Mucosa of rectum (tissue), 2 donors: ENCODE data around the gene EIF4G1.
A peak's percentile ranks its signal among the peaks of the same experiment; 100 is the strongest.
"Not testable (repeated sequence)": the region's sequence is repeated elsewhere in the genome, so short reads cannot be mapped to it uniquely, and the experiment has no call there.

ENCODE experiments used
- H3K27ac ChIP-seq, 2 donors: one replicate each; pipeline ENCODE4 v1.7.0; 2013; ENCODE audit warnings: inconsistent platforms in 2 of 2, low read depth in 2 of 2, low read length in 2 of 2
- H3K27me3 ChIP-seq, 2 donors: one replicate each; pipeline ENCODE4 v1.7.0; 2013; ENCODE audit warnings: low read length in 2 of 2; ENCODE audit not compliant: control insufficient read depth in 2 of 2, insufficient read depth in 2 of 2
- H3K36me3 ChIP-seq, 2 donors: one replicate each; pipeline ENCODE4 v1.7.0; 2013; ENCODE audit warnings: low read length in 2 of 2; ENCODE audit not compliant: control insufficient read depth in 2 of 2, insufficient read depth in 2 of 2
- H3K4me1 ChIP-seq, 2 donors: one replicate each; pipeline ENCODE4 v1.7.0; 2013; ENCODE audit warnings: low read length in 2 of 2, mild to moderate bottlenecking in 1 of 2; ENCODE audit not compliant: control insufficient read depth in 2 of 2, insufficient read depth in 2 of 2
- H3K4me3 ChIP-seq, 2 donors: one replicate each; pipeline ENCODE4 v1.7.0; 2013; ENCODE audit warnings: low read length in 2 of 2
- H3K9ac ChIP-seq, 2 donors: one replicate each; pipeline ENCODE4 v1.7.0; 2013; ENCODE audit warnings: low read length in 2 of 2, low read depth in 1 of 2, mild to moderate bottlenecking in 1 of 2
- H3K9me3 ChIP-seq, 2 donors: one replicate each; pipeline ENCODE4 v1.7.0; 2013; ENCODE audit warnings: low read length in 2 of 2; ENCODE audit not compliant: control insufficient read depth in 2 of 2
- donor health status: healthy.
- donor health status: Normal muscosa, but diverticular disease.

The EIF4G1 gene, protein sequence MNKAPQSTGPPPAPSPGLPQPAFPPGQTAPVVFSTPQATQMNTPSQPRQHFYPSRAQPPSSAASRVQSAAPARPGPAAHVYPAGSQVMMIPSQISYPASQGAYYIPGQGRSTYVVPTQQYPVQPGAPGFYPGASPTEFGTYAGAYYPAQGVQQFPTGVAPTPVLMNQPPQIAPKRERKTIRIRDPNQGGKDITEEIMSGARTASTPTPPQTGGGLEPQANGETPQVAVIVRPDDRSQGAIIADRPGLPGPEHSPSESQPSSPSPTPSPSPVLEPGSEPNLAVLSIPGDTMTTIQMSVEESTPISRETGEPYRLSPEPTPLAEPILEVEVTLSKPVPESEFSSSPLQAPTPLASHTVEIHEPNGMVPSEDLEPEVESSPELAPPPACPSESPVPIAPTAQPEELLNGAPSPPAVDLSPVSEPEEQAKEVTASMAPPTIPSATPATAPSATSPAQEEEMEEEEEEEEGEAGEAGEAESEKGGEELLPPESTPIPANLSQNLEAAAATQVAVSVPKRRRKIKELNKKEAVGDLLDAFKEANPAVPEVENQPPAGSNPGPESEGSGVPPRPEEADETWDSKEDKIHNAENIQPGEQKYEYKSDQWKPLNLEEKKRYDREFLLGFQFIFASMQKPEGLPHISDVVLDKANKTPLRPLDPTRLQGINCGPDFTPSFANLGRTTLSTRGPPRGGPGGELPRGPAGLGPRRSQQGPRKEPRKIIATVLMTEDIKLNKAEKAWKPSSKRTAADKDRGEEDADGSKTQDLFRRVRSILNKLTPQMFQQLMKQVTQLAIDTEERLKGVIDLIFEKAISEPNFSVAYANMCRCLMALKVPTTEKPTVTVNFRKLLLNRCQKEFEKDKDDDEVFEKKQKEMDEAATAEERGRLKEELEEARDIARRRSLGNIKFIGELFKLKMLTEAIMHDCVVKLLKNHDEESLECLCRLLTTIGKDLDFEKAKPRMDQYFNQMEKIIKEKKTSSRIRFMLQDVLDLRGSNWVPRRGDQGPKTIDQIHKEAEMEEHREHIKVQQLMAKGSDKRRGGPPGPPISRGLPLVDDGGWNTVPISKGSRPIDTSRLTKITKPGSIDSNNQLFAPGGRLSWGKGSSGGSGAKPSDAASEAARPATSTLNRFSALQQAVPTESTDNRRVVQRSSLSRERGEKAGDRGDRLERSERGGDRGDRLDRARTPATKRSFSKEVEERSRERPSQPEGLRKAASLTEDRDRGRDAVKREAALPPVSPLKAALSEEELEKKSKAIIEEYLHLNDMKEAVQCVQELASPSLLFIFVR (N-terminal part only)

GRCh38 chr3:184314363-184314699 lies at the start of gene EIF4G1:
EIF4G1 (plus strand) TSS chr3:184314606; CDS start chr3:184315797, 1,191 bp downstream.
- Histone ChIP-seq H3K4me1 (peaks cover 26 to 28% of the 10 kb centered on the region in 2 donors), H3K27me3 (no peaks in the 10 kb centered on the region), H3K27ac (peak within 1 kb of the TSS; percentile 93 to 96), H3K36me3 (peaks cover 13% of the 10 kb centered on the region in 2 donors), H3K9me3 (no peaks in the 10 kb centered on the region), H3K9ac (peak within 1 kb of the TSS; percentile 94 to 95), H3K4me3 (peak within 1 kb of the TSS; percentile 88)

- not testable (repeated sequence) for H3K36me3 ChIP-seq, H3K4me1 ChIP-seq, H3K4me3 ChIP-seq, H3K9ac ChIP-seq, H3K9me3 ChIP-seq, H3K27ac ChIP-seq
- H3K27me3 ChIP-seq, result peaks cover 6 to 11% of the 10 kb centered on the region in 2 donors
Measured at GRCh38 chr3:184267249-184267648, 47.2 kb upstream of the EIF4G1 start.

- H3K27ac ChIP-seq, result no peak overlapping the region
- H3K9ac ChIP-seq, result no peak overlapping the region
- H3K36me3 ChIP-seq, result no peaks in the 10 kb centered on the region
- H3K9me3 ChIP-seq, result no peaks in the 10 kb centered on the region
- H3K27me3 ChIP-seq, result peaks cover 14 to 18% of the 10 kb centered on the region in 2 donors
- H3K4me1 ChIP-seq, result no peaks in the 10 kb centered on the region
- no peak overlapping the region for H3K4me3 ChIP-seq
Measured at GRCh38 chr3:184272269-184272668, 42.1 kb upstream of the EIF4G1 start.

- no peak overlapping the region for H3K9ac ChIP-seq
- H3K4me3 ChIP-seq, result no peak overlapping the region
- H3K27ac ChIP-seq, result no peak overlapping the region
- H3K36me3 ChIP-seq, result no peaks in the 10 kb centered on the region
- H3K27me3 ChIP-seq, result peaks cover 16 to 21% of the 10 kb centered on the region in 2 donors
- no peaks in the 10 kb centered on the region for H3K9me3 ChIP-seq
- H3K4me1 ChIP-seq, result no peaks in the 10 kb centered on the region
Measured at GRCh38 chr3:184275381-184275701, 39.1 kb upstream of the EIF4G1 start.

DNA sequence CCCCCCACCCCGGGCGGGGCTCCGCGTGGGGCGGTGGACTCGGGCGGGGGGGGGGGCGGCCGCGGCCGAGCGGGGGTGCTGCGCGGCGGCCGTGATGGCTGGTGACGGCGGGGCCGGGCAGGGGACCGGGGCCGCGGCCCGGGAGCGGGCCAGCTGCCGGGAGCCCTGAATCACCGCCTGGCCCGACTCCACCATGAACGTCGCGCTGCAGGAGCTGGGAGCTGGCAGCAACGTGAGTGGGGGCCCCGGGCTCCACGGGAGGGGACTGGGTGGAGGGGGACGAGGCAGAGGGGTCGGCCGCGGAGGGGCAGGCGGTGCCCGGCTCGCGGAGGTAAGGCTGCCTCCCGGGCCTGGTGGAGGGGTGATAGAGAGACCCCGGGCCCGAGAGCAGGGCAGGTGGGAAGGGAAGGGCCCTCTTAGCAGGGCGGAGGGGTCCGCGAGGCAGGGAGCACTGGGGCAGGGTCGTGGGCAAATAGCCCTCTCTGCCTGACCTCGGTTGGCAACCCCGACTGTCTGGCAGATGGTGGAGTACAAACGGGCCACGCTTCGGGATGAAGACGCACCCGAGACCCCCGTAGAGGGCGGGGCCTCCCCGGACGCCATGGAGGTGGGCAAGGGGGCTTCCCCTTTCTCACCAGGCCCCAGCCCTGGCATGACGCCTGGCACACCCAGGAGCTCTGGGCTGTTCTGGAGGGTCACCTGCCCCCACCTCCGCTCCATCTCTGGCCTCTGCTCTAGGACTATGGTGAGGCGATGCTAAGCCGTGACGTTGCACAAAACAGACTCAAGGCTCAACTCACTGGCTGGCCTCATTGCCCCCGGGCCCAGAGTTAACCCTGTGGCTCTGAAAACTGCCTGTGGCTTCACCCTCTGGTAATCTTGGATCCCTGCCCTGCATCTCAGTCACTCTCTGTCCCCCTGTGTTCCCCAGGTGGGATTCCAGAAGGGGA lies 38.2 kb upstream of the EIF4G1 start, which contains the start of gene ECE2:
ECE2 (plus strand) TSS at position 62 of the 950 bp plus-strand sequence; CDS start at position 194, 132 bp downstream.
- Histone ChIP-seq H3K36me3 (no peaks in the 10 kb centered on the region), H3K9ac (no peak within 1 kb of the TSS), H3K9me3 (no peaks in the 10 kb centered on the region), H3K4me3 (no peak within 1 kb of the TSS), H3K27me3 (peaks cover 16 to 21% of the 10 kb centered on the region in 2 donors), H3K4me1 (no peaks in the 10 kb centered on the region), H3K27ac (no peak within 1 kb of the TSS)

GRCh38 chr3:184277366-184277765 lies 37.0 kb upstream of the EIF4G1 start:
- H3K4me3 ChIP-seq, result no peak overlapping the region
- no peaks in the 10 kb centered on the region for H3K9me3 ChIP-seq
- peaks cover 16 to 23% of the 10 kb centered on the region in 2 donors for H3K27me3 ChIP-seq
- H3K9ac ChIP-seq, result no peak overlapping the region
- H3K27ac ChIP-seq, result no peak overlapping the region
- H3K4me1 ChIP-seq, result no peaks in the 10 kb centered on the region
- no peaks in the 10 kb centered on the region for H3K36me3 ChIP-seq

GRCh38 chr3:184282941-184283340 lies 31.5 kb upstream of the EIF4G1 start:
- peaks cover 1 to 8% of the 10 kb centered on the region in 2 donors for H3K27me3 ChIP-seq
- no peaks in the 10 kb centered on the region for H3K4me1 ChIP-seq
- no peak overlapping the region for H3K9ac ChIP-seq
- H3K27ac ChIP-seq, result no peak overlapping the region
- no peak overlapping the region for H3K4me3 ChIP-seq
- H3K9me3 ChIP-seq, result no peaks in the 10 kb centered on the region
- no peaks in the 10 kb centered on the region for H3K36me3 ChIP-seq

DNA sequence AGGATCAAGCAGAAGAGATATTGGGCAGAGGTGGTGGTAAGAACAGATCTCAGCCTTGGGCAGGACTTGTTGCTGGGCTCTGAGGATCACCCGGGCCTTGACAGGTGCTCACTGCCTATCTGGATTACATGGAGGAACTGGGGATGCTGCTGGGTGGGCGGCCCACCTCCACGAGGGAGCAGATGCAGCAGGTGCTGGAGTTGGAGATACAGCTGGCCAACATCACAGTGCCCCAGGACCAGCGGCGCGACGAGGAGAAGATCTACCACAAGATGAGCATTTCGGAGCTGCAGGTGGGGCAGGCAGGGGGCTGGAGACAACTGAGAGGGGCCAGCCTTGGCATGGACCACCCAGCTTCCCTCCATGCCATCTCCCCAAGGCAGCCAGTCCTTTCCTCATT lies 30.7 kb upstream of the EIF4G1 start:
- Histone ChIP-seq H3K9me3 (no peaks in the 10 kb centered on the region), H3K27me3 (peaks cover 0 to 8% of the 10 kb centered on the region in 2 donors), H3K36me3 (no peaks in the 10 kb centered on the region)

GRCh38 chr3:184284696-184285095 lies 29.7 kb upstream of the EIF4G1 start:
- Histone ChIP-seq H3K4me3 (no peak overlapping the region), H3K4me1 (no peaks in the 10 kb centered on the region), H3K9me3 (no peaks in the 10 kb centered on the region), H3K27ac (no peak overlapping the region), H3K36me3 (no peaks in the 10 kb centered on the region), H3K27me3 (peaks cover 0 to 8% of the 10 kb centered on the region in 2 donors), H3K9ac (no peak overlapping the region)

More for the DNA sequence above, 30.7 kb upstream of the EIF4G1 start:
- Histone ChIP-seq H3K27ac (no peak overlapping the region), H3K4me3 (no peak overlapping the region), H3K4me1 (no peaks in the 10 kb centered on the region), H3K9ac (no peak overlapping the region)
